Bronchus fibroblast of lung (primary cell): ENCODE data around the gene CCND3. TPM values are rescaled to one million over a fixed set of nuclear protein-coding genes. Genes with fewer than 3 reads are reported as not detected.

Experiments used
- total RNA-seq: library from RNA; depleted of rRNA; stranded (reverse); fragments of >200 nt; gene quantifications from 2 replicates; pipeline ENCODE4 v1.2.3, GENCODE V29; 2015

The CCND3 gene
- 104 and 105 TPM in 2 replicates for total RNA-seq

DNA sequence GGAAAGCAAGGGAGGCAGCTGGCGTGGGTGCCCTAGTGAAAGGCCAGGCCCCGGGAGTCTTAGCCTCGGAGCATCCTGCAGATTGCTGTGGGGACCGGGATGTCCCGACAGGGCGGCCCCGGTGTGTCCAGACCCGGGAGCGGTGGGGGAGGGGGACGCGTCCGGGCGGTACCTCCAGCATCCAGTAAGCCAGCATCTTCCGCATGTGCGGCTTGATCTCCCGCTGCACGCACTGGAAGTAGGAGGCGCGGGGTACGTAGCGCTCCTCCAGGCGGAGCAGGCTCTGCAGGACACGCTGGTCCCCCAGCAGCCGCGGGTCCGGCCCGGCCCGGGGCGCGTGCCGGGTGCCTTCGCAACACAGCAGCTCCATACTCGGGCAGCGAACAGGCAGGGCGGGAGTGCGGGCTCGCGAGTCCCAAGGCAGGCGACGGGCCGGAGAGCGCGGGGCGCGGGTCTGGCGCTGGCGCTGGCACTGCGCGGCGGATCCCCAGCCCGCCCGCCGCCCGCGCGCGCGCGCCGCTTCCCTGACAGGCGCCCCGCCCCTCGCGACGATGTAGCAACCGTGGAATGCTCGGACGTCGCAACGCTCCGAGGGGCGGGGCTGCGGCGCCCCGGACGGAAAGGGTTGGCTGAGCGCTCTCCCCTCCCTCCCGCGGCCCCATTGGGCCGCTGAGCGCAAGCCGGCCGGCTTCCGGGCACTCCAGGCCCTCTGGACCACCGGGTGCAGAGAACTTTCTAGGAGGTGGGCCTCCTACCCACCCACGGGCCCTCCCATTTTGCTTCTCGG is at the start of gene CCND3:
Gene CCND3, minus strand, starts transcription at position 529 of the 787 bp plus-strand sequence. Its CDS starts 159 bp downstream, at position 370.

DNA sequence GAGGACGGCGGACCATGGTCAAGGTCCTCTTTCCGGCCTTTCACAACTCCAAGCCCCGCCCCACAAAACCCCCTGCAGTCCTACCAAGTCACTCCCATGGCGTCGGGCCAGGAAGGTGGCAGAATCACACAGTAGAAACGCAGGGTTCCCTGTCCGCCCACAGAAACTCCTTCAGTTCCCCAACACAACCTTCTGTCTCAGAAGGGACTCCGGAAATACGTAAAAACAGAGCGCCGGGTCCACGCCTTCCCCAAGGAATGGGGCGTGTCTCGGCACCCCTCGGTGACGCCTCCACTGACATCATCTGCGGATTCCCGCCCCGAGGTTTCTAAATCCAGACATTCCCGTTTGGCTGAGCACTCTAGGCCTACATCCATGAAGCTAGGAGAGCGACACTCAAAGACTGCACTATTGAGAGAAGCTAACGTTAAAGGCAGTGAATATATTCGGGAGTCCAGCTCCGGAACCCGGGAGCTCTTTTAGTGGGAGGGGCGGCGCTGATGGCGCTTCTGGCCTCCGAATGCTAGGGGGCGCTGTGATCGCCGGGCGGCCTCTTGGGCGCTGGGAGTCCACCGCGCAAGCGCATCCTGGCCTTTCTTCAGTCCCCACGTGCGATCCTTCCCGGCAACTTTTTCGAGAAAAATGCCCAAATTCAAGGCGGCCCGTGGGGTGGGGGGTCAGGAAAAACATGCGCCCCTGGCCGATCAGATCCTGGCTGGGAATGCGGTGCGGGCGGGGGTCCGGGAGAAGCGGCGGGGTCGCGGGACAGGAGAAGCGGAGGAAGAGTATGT is 20.5 kb downstream of the CCND3 start, which contains the start of the genes BYSL and MED20:
Gene BYSL, plus strand, starts transcription at position 579 of the 791 bp plus-strand sequence. Its CDS starts 64 bp downstream, at position 643.
Gene MED20, minus strand, starts transcription at position 219 of the 791 bp plus-strand sequence. Its CDS starts 121 bp downstream, at position 98.

DNA sequence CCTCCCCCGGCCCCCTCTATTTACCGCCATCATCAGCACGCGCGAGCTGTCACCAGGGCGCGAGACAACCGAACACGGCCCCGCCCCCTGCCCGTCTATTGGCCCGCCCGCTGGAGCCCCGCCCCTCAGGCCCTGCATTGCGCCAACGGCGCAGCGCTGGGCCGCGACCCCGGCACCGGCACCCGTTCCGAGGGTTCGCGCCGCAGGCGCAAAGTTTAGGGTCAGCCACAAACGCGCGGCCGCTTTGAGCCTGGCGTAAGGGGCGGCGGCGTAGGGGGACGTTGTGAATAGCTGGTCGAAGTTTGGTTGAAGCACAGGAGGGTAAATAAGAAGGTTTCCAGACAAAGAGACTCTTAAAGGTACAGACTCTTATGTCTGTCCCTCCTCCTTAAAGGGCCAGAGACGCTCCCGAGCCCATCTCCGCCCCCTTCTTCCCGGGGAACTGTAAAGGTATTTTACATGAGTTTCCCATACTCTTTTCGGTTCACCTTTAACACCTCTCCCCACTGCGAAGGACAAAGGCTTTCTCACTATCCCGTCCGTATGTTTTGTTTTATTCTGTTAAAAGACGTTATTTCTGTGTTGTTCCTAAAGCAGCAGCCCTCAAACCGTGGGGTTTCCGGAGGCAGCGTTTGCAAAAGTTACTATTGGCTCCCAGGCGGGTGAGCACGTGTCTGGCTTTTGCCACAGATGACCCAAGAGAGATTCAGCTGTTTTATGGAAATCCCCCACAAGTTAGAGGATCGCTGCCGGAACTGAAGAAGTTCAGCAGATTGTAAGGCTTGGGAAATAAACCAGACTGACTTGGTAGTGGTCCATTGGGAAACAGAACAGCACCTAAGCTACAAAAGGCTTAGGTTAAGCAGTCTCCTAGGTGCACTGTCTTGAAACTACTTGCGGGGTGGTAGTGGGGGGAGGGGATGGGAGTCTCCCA is 46.0 kb downstream of the CCND3 start, which contains the start of gene USP49:
Gene USP49, minus strand, starts transcription at position 76 of the 934 bp plus-strand sequence. CDS start 88,392 bp downstream, outside the sequence.

Other genes starting within 250 kb of the CCND3 start
- 3.7 and 4.0 TPM in 2 replicates for gene TFEB, start 206.2 kb downstream of the CCND3 start, total RNA-seq
- not detected in 2 replicates for gene PGC, start 194.4 kb downstream of the CCND3 start, total RNA-seq
- 3.3 and 3.4 TPM in 2 replicates for gene FRS3, start 161.9 kb downstream of the CCND3 start, total RNA-seq
- not detected in 2 replicates for gene PRICKLE4, start 161.0 kb downstream of the CCND3 start, total RNA-seq
- gene TOMM6, start 154.1 kb downstream of the CCND3 start, total RNA-seq, result 367 and 380 TPM in 2 replicates
- 0.59 and 0.84 TPM in 2 replicates for gene USP49, start 46.4 kb downstream of the CCND3 start, total RNA-seq
- gene MED20, start 20.7 kb downstream of the CCND3 start, total RNA-seq, result 18.0 and 19.8 TPM in 2 replicates
- gene BYSL, start 20.3 kb downstream of the CCND3 start, total RNA-seq, result 12.5 and 12.9 TPM in 2 replicates
- 19.5 and 25.0 TPM in 2 replicates for gene TAF8, start 108.7 kb upstream of the CCND3 start, total RNA-seq
- gene C6orf132, start 200.8 kb upstream of the CCND3 start, total RNA-seq, result 5.9 and 6.6 TPM in 2 replicates
- gene GUCA1A, start 231.6 kb upstream of the CCND3 start, total RNA-seq, result 1.6 and 1.8 TPM in 2 replicates